GM18951 (cell line): Measurements from ENCODE around the gene MPDZ.

ENCODE experiments used
- POLR2A ChIP-seq: IDR thresholded peaks from 4 replicates; pipeline ENCODE4 v1.6.1; 2011; ENCODE audit warnings: mild to moderate bottlenecking; ENCODE audit not compliant: insufficient read length, insufficient read depth; ENCODE audit errors: extremely low read depth
- in situ Hi-C: fragments of 300-500 bp; cut with MboI; formaldehyde crosslinking; loops from one replicate; pipeline ENCODE4 v1.12.0; 2022; ENCODE audit warnings: low sequenced_read_pairs, mixed read lengths, inconsistent platforms; ENCODE audit not compliant: unreplicated experiment

MPDZ gene

DNA sequence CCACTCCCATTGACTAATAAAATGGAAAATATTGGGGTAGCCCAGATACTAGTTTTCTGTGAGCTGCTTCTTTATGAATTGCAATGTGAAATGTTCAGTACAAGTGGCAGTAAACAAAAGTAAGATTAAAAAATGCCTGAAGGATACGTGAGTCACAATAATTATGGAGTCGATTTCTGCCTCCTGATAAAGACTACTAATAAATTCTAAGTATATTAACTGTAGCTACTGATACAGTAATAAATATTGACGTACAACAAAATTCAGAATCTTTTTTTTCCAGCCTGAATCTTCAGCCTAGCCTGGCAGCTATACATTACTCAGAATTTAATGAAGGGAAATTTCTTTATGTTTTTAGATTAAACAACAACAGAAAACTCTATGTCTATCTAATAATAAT, 218.1 kb downstream of the MPDZ start:
- TF ChIP-seq POLR2A: no peak
- in situ Hi-C loops: no loop called here
